Measurements from ENCODE around the gene NMRK2.
"Not testable (repeated sequence)": the region's sequence is repeated elsewhere in the genome, so short reads cannot be mapped to it uniquely, and the experiment has no call there.

Gene NMRK2

GRCh38 chr19:3950871-3951861 is 18.3 kb downstream of the NMRK2 start:
- DNase-seq (ENCODE audit: insufficient read length, low spot score) (no peak), FAIRE-seq (no peak)
- TF ChIP-seq CTCF (IDR thresholded peaks at IDR 0.05; ENCODE audit: insufficient read depth, missing control alignments): no peak

GRCh38 chr19:3952755-3953276 is 19.9 kb downstream of the NMRK2 start:
- FAIRE-seq; DNase-seq (ENCODE audit: insufficient read length, low spot score): not testable (repeated sequence)

GRCh38 chr19:3954107-3954506 is 21.2 kb downstream of the NMRK2 start:
- FAIRE-seq (no peak), DNase-seq (ENCODE audit: insufficient read length, low spot score) (no peak)
- TF ChIP-seq CTCF (IDR thresholded peaks at IDR 0.05; ENCODE audit: insufficient read depth, missing control alignments): no peak

- FAIRE-seq; DNase-seq (ENCODE audit: insufficient read length, low spot score): not testable (repeated sequence)
These were observed 22.4 kb downstream of the NMRK2 start for GRCh38 chr19:3955276-3955675.

- no peak for DNase-seq (ENCODE audit: insufficient read length, low spot score)
- no peak for TF ChIP-seq CTCF (IDR thresholded peaks at IDR 0.05; ENCODE audit: insufficient read depth, missing control alignments)
- no peak for FAIRE-seq
These were observed 22.8 kb downstream of the NMRK2 start for GRCh38 chr19:3955688-3956087.

GRCh38 chr19:3958836-3959765 is 26.2 kb downstream of the NMRK2 start:
- DNase-seq (ENCODE audit: insufficient read length, low spot score) (no peak), FAIRE-seq (no peak)
- no peak for TF ChIP-seq CTCF (IDR thresholded peaks at IDR 0.05; ENCODE audit: insufficient read depth, missing control alignments)

- DNase-seq (ENCODE audit: insufficient read length, low spot score): no peak
- no peak for TF ChIP-seq CTCF (IDR thresholded peaks at IDR 0.05; ENCODE audit: insufficient read depth, missing control alignments)
These were observed 26.9 kb downstream of the NMRK2 start for GRCh38 chr19:3959766-3960131.

More at GRCh38 chr19:3959766-3960131, 26.9 kb downstream of the NMRK2 start:
- FAIRE-seq: no peak
